SK-N-SH (cell line): ENCODE measurements around the gene RPH3AL.

Source experiments
- CHD2 ChIP-seq: fragments of 150-350 bp; IDR thresholded peaks from 2 replicates; pipeline ENCODE4 v1.6.1; 2018; ENCODE audit warnings: low read length; ENCODE audit not compliant: partially characterized antibody
- CTCF ChIP-seq: fragments of 200-600 bp; sonication (generic); IDR thresholded peaks from 2 replicates; pipeline ENCODE4 v1.6.1; 2017; ENCODE audit warnings: antibody characterized with exemption, mild to moderate bottlenecking, moderate library complexity
- EP300 ChIP-seq, 2 experiments: IDR thresholded peaks; 2 replicates each; pipeline versions ENCODE4 v1.4.0 to v1.6.1; 2012; ENCODE audit warnings: borderline replicate concordance in 1 of 2, low read depth in 1 of 2, low read length in 1 of 2
- NRF1 ChIP-seq: IDR thresholded peaks from 2 replicates; pipeline ENCODE4 v1.6.1; 2012; ENCODE audit warnings: low read depth, mild to moderate bottlenecking, low read length
- POLR2AphosphoS5 ChIP-seq: IDR thresholded peaks from 2 replicates; pipeline ENCODE4 v1.6.1; 2012; ENCODE audit warnings: low read depth, low read length
- RAD21 ChIP-seq: IDR thresholded peaks from 2 replicates; pipeline ENCODE4 v1.6.1; 2012; ENCODE audit warnings: mild to moderate bottlenecking, low read length
- RCOR1 ChIP-seq: fragments of 150-350 bp; IDR thresholded peaks from 2 replicates; pipeline ENCODE4 v1.6.1; 2017; ENCODE audit warnings: antibody characterized with exemption, low read length
- REST ChIP-seq: IDR thresholded peaks from 2 replicates; pipeline ENCODE4 v1.6.1; 2012; ENCODE audit warnings: mild to moderate bottlenecking, low read depth, low read length, moderate library complexity
- RXRA ChIP-seq: IDR thresholded peaks from 2 replicates; pipeline ENCODE4 v1.4.0; 2012; ENCODE audit warnings: low read depth, mild to moderate bottlenecking, borderline replicate concordance
- SIN3A ChIP-seq: IDR thresholded peaks from 2 replicates; pipeline ENCODE4 v1.6.1; 2012; ENCODE audit warnings: low read depth, mild to moderate bottlenecking, low read length, moderate library complexity, borderline replicate concordance
- TAF1 ChIP-seq: IDR thresholded peaks from 2 replicates; pipeline ENCODE4 v1.6.1; 2012; ENCODE audit warnings: low read depth, mild to moderate bottlenecking, low read length, moderate library complexity, borderline replicate concordance
- TCF12 ChIP-seq: IDR thresholded peaks from 2 replicates; pipeline ENCODE4 v1.4.0; 2012
- USF2 ChIP-seq: fragments of 150-350 bp; IDR thresholded peaks from 2 replicates; pipeline ENCODE4 v1.6.1; 2017; ENCODE audit warnings: antibody characterized with exemption, low read length, low read depth, borderline replicate concordance
- YY1 ChIP-seq: IDR thresholded peaks from 2 replicates; pipeline ENCODE4 v1.4.0; 2012; ENCODE audit warnings: low read depth, mild to moderate bottlenecking

GRCh38 chr17:283911-284675 is 68.5 kb downstream of the RPH3AL start:
- no peak for TF ChIP-seq EP300 (IDR thresholded peaks at IDR 0.05; ENCODE audit: borderline replicate concordance in 1 of 2, low read depth in 1 of 2, low read length in 1 of 2)
- no peak for TF ChIP-seq NRF1
- TF ChIP-seq POLR2AphosphoS5 = no peak
- no peak for TF ChIP-seq CTCF
- no peak for TF ChIP-seq RAD21
- no peak for TF ChIP-seq USF2
- TF ChIP-seq CHD2 = no peak
- TF ChIP-seq YY1 = no peak
- no peak for TF ChIP-seq TCF12
- TF ChIP-seq REST = no peak
- TF ChIP-seq RXRA = no peak
- TF ChIP-seq TAF1 = no peak
- no peak for TF ChIP-seq RCOR1
- TF ChIP-seq SIN3A = no peak
